GM19239 (cell line): ENCODE results near the gene DNASE2.
A peak's percentile ranks its signal among the peaks of the same experiment; 100 is the strongest.
"Not testable (repeated sequence)": the region's sequence is repeated elsewhere in the genome, so short reads cannot be mapped to it uniquely, and the experiment has no call there.

Experiments
- DNase-seq: peaks from one replicate; pipeline ENCODE4 v3.0.0; 2011; ENCODE audit warnings: low spot score; ENCODE audit not compliant: insufficient read length
- FAIRE-seq: peaks from 2 replicates; lab custom pipeline; 2011; peaks lifted over from hg19 to GRCh38; lab: Jason Lieb, UNC

DNASE2 gene

GRCh38 chr19:12865746-12866415 is 15.4 kb downstream of the DNASE2 start:
- DNase-seq (no peak), FAIRE-seq (no peak)

DNA sequence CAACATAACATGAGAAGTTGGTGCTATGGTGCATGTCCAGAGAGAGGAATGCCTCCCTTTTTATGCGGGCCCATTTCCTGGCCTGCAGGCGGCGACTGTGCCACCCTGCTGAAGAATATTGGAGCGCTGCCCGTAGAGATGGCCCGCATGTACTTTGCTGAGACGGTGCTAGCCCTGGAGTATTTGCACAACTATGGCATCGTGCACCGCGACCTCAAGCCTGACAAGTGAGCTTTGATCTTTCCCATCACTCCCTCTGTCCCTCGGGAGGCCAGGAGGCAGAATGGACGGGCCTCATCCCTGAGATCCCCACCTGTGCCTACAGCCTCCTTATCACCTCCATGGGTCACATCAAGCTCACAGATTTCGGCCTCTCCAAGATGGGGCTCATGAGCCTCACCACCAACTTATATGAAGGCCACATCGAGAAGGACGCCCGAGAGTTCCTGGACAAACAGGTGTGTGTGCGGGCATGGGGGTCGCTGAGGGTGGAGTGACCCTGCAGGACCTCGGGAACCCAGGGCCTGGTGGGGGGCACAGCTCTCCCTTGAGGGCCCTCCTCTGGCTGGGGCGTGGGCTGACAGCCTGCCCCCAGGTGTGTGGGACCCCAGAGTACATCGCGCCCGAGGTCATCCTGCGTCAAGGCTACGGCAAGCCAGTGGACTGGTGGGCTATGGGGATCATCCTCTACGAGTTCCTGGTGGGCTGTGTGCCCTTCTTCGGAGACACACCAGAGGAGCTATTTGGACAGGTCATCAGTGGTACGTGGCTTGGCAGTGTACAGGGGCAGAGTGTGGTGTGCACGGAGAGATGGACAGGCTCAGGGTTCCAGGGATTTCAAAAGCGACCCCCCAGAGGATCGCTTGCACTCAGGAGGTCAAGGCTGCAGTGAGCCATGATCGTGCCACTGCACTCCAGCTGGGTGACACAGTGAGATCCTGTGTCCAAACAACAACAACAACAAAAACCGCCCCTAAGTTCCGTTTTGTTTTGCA is 16.2 kb downstream of the DNASE2 start:
- no peak for DNase-seq

GRCh38 chr19:12864143-12864542 is 17.1 kb downstream of the DNASE2 start:
- FAIRE-seq (no peak), DNase-seq (no peak)

More for the DNA sequence above, 16.2 kb downstream of the DNASE2 start:
- FAIRE-seq, result no peak

DNA sequence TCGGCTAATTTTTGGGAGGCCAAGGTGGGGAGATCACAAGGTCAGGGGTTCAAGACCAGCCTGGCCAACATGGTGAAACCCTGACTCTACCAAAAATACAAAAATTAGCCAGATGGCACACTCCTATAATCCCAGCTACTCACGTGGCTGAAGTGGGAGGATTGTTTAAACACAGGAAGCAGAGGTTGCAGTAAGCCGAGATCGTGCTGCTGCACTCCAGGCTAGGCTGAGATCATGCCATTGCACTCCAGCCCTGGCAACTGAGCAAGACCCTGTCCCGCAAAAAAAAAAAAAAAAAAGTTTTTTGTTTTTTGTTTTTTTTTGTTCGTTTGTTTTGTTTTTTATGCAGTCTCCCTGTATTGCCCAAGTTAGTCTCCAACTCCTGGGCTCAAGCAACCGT is 21.7 kb downstream of the DNASE2 start:
- DNase-seq (no peak), FAIRE-seq (no peak)

- no peak for FAIRE-seq
- no peak for DNase-seq
These were observed 23.0 kb downstream of the DNASE2 start for GRCh38 chr19:12858041-12858928.

GRCh38 chr19:12856653-12857052 is 24.6 kb downstream of the DNASE2 start:
- no peak for FAIRE-seq
- DNase-seq, result no peak

GRCh38 chr19:12847159-12848139 is 33.8 kb downstream of the DNASE2 start:
- FAIRE-seq (peak; percentile 33), DNase-seq (peak; percentile 93)

- not testable (repeated sequence) for FAIRE-seq
These were observed 34.6 kb downstream of the DNASE2 start for GRCh38 chr19:12846613-12847012.

GRCh38 chr19:12843999-12844732 is 37.1 kb downstream of the DNASE2 start:
- FAIRE-seq (no peak), DNase-seq (no peak)

More at GRCh38 chr19:12846613-12847012, 34.6 kb downstream of the DNASE2 start:
- not testable (repeated sequence) for DNase-seq

- DNase-seq, result no peak
- FAIRE-seq, result no peak
These were observed 37.9 kb downstream of the DNASE2 start for GRCh38 chr19:12843328-12843727.

- no peak for DNase-seq
- FAIRE-seq, result no peak
These were observed 38.7 kb downstream of the DNASE2 start for GRCh38 chr19:12842511-12842910.

DNA sequence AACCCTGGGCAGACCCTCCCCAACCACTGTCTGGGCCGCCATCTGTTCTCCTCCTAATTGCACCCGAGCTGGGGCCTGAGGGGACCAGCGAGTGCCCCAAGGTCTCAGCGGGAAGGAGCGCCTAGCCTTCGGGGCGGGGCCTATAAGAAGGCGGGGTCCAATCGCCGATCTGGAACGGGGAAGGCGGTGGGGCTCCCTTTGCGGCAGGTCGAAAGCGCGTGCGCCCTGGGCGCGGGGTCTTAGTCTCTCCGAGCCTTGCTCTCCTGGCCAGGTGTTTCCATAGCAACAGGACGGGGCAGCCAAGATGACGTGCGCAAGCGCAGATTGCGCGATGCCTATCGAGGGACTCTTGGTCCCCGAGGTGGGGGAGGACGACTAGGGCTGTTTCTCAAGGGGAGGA is 40.2 kb downstream of the DNASE2 start:
- no peak for DNase-seq
- no peak for FAIRE-seq

GRCh38 chr19:12840091-12841079 is 40.9 kb downstream of the DNASE2 start:
- FAIRE-seq (no peak), DNase-seq (no peak)

DNA sequence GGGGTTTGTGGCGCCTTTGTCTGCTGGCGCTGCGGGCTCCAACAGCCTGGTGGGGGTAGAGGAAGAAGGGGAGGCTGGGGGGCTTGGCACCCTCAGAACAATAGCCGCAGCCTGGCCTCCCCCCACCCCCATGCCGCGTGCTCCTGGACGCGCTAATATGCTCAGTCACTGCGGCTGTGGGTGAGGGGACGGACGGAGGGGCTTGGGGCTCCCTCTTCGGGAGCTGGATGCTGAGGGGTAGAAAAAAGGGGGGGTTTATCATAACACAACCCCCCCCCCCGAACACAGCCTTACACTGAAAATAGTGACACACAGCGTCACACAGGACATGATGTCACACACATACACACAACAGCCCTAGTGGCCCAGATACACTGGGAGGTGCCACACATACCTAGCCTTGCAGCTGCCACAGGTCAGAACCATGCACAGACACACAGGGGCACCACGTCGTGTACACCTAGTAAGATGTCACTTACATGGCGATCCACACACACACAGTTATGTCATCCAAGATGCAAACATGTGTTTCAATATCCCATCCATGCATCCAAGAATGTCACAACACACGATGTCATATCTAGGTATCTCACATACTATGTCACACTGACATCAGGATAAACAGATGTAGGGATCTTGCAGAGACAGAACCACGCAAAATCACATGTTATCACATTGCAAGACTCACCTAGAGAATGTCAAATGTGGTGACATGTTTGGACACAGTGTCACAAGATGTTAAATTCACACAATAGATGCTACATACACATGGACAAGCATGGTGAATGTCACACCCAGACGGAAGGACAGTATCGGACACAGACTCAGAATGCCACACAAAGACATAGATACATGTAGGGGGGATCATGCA is 42.1 kb downstream of the DNASE2 start:
- FAIRE-seq, result no peak

GRCh38 chr19:12838182-12838885 is 42.9 kb downstream of the DNASE2 start, which contains the start of gene MAST1:
MAST1 (plus strand) TSS chr19:12838515; CDS start chr19:12838573, 58 bp downstream.
- FAIRE-seq, result no peak
- no peak for DNase-seq

More for the DNA sequence above, 42.1 kb downstream of the DNASE2 start:
- no peak for DNase-seq

- DNase-seq (no peak), FAIRE-seq (no peak)
These were observed 44.0 kb downstream of the DNASE2 start for GRCh38 chr19:12837225-12837624.
